Measurements from ENCODE around the gene THEM5. TPM values are rescaled to one million over a fixed set of nuclear protein-coding genes. Genes with fewer than 3 reads are reported as not detected.
A peak's percentile ranks its signal among the peaks of the same experiment; 100 is the strongest.
"Not testable (repeated sequence)": the region's sequence is repeated elsewhere in the genome, so short reads cannot be mapped to it uniquely, and the experiment has no call there.

THEM5 gene
- total RNA-seq, 1 experiment from 2014 or later: 0.75 TPM

- Histone ChIP-seq H3K27ac (no peak overlapping the region), H3K4me3 (no peak overlapping the region), H3K9me3 (replicated peaks) (no peaks in the 10 kb centered on the region), H3K27me3 (no peaks in the 10 kb centered on the region), H3K4me1 (no peaks in the 10 kb centered on the region), H3K36me3 (no peaks in the 10 kb centered on the region)
- DNase-seq: no peak
Measured at GRCh38 chr1:151855933-151856332, 2.4 kb upstream of the THEM5 start.

DNA sequence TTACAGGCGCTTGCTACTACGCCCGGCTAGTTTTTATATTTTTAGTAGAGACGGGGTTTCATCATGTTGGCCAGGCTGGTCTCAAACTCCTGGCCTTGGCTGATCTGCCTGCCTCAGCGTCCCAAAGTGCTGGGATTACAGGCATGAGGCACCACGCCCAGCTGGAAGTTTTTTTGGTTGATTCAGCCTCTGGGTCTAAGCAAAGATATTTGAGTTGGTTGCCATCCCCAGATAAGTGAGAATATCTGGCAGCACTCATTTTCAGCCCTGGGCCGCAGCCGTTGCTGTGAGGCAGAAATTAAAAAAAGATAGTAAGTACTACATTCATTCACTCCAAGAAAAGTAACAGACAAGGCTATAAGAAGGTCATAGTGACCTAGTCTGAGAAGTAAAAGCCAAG is 2.0 kb upstream of the THEM5 start:
- H3K36me3 ChIP-seq; H3K9me3 ChIP-seq (replicated peaks); DNase-seq; H3K27ac ChIP-seq; H3K27me3 ChIP-seq; H3K4me1 ChIP-seq; H3K4me3 ChIP-seq: not testable (repeated sequence)

DNA sequence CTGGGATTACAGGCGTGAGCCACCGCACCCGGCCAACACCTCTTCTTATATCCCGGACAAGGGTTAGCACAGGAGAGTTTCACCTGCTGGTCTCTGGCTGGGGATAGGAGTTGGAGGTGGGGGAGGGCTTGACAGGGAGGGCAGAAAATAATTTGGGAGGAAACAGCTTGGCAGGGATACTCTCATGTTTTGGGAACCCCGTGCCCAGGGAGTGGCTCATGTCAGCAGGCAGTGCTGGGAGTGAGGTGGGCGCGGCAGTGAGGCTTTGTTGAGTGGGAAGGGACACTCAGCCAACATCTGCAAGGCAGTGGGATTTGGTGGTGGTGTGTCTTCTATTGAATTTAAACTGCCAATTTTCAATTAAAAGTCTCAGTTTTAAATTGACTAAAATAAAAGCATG is 1.1 kb upstream of the THEM5 start:
- H3K27me3 ChIP-seq: no peaks in the 10 kb centered on the region
- H3K4me1 ChIP-seq: no peaks in the 10 kb centered on the region
- no peak overlapping the region for H3K27ac ChIP-seq
- no peak for DNase-seq
- no peak overlapping the region for H3K4me3 ChIP-seq
- no peaks in the 10 kb centered on the region for H3K9me3 ChIP-seq (replicated peaks)
- H3K36me3 ChIP-seq: no peaks in the 10 kb centered on the region

- no peaks in the 10 kb centered on the region for H3K27me3 ChIP-seq
Measured at GRCh38 chr1:151852733-151853132, 779 bp downstream of the THEM5 start.

DNA sequence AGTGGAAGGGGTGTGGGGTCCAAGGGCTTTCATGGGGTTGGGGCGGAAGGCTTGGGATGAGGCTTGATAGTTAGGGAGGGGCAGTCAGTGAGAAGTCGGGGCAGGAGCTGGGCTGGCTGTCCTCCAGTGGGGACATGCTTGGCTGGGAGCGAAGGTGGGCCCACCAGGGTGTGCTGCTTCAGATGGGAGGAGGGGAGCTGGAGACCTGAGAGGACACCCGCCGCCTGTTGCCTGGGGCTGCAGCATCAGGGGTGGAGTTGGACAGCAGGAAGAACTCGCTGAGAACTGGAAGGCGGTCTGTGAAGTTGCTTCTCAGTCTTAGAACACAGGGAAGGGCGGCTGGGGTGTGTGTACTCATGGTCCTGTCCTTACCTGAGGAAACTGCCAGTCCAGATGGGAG is 1.6 kb downstream of the THEM5 start:
- Histone ChIP-seq H3K9me3 (replicated peaks) (no peaks in the 10 kb centered on the region), H3K4me3 (no peak overlapping the region), H3K27ac (no peak overlapping the region), H3K27me3 (no peaks in the 10 kb centered on the region), H3K36me3 (no peaks in the 10 kb centered on the region), H3K4me1 (peaks cover 13% of the 10 kb centered on the region)
- no peak for DNase-seq

More at GRCh38 chr1:151852733-151853132, 779 bp downstream of the THEM5 start:
- H3K36me3 ChIP-seq: no peaks in the 10 kb centered on the region
- H3K4me3 ChIP-seq: no peak overlapping the region
- DNase-seq: no peak
- no peaks in the 10 kb centered on the region for H3K9me3 ChIP-seq (replicated peaks)
- H3K27ac ChIP-seq: no peak overlapping the region
- H3K4me1 ChIP-seq: peaks cover 12% of the 10 kb centered on the region

GRCh38 chr1:151849871-151850270 is 3.6 kb downstream of the THEM5 start:
- no peak for DNase-seq
- Histone ChIP-seq H3K4me1 (peaks cover 18% of the 10 kb centered on the region), H3K4me3 (no peak overlapping the region), H3K27ac (no peak overlapping the region), H3K36me3 (no peaks in the 10 kb centered on the region), H3K27me3 (no peaks in the 10 kb centered on the region), H3K9me3 (replicated peaks) (no peaks in the 10 kb centered on the region)

- Histone ChIP-seq H3K4me1 (peaks cover 18% of the 10 kb centered on the region), H3K9me3 (replicated peaks) (no peaks in the 10 kb centered on the region), H3K27me3 (no peaks in the 10 kb centered on the region), H3K27ac (no peak overlapping the region), H3K36me3 (no peaks in the 10 kb centered on the region), H3K4me3 (no peak overlapping the region)
- no peak for DNase-seq
Measured at GRCh38 chr1:151849126-151849525, 4.4 kb downstream of the THEM5 start.

DNA sequence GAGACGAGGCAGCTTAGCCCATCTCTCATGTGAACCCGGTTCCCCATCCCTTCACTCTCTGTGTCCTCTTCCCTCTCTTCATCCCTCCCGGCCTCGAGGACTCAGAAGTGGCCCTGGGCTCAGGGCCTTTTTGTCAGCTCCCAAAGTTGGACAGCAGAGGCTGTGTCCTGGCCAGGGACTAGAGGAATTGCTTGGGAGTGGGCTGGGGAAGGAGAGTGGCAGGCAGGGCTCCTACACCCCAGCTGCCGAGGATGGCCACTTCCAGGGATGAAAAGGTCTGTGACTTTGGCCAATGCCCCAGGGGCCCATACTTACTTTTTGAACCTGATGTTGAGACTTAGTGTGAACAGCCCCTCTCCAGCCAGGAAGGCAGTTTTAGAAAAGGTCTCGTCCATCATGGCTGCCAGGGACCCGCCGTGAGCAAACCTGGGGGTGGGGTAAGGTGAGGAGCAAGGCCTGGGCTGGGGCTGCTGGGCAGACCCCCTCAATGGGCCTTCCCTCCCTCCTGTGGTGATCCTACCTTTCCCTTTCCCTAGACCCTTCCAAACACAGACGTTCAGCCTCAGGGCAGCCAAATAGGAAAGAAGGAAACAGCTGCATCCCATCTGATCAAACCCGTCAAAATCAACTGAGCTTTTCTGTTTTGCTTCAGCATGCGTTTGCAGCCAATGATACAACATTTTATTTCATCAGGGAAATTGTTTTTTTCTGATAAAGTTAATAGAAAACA is 5.5 kb downstream of the THEM5 start:
- H3K4me1 ChIP-seq: peaks cover 18% of the 10 kb centered on the region
- peak overlapping the region; percentile 53 for H3K27ac ChIP-seq
- no peaks in the 10 kb centered on the region for H3K27me3 ChIP-seq
- DNase-seq: peak; percentile 64 to 85
- H3K36me3 ChIP-seq: no peaks in the 10 kb centered on the region
- H3K9me3 ChIP-seq (replicated peaks): no peaks in the 10 kb centered on the region
- H3K4me3 ChIP-seq: no peak overlapping the region

GRCh38 chr1:151846686-151847237 is 6.8 kb downstream of the THEM5 start:
- peaks cover 18% of the 10 kb centered on the region for H3K4me1 ChIP-seq
- H3K27me3 ChIP-seq: no peaks in the 10 kb centered on the region
- no peak for DNase-seq
- H3K27ac ChIP-seq: no peak overlapping the region
- no peaks in the 10 kb centered on the region for H3K36me3 ChIP-seq
- H3K4me3 ChIP-seq: no peak overlapping the region
- H3K9me3 ChIP-seq (replicated peaks): no peaks in the 10 kb centered on the region

DNA sequence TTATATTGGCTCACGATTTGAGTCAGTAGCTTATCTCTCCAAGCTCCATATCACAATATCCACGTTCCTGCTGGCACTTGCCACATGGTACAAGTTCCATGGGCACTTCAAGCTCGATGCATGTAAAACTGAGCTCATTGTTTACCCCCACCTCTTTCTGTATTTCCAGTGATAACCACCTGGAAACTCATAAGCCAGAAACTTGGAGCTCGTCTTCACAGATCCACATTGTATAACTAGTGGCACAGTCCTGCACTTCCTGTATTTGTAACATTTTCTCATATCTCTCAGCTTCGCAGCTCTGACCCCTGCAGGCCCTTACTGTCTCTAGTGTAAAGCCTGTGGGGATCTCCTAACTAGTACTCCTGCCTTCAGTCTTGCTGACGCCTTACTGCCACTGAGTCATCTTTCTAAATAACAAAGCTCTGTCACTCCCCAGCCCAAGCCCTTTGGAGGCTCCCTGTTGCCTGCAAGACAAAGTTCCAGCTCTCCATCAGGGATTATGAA is 7.4 kb downstream of the THEM5 start:
- no peak overlapping the region for H3K27ac ChIP-seq
- peak in 1 of 2 experiments; percentile 21 for DNase-seq
- H3K36me3 ChIP-seq: no peaks in the 10 kb centered on the region
- no peaks in the 10 kb centered on the region for H3K9me3 ChIP-seq (replicated peaks)
- peaks cover 18% of the 10 kb centered on the region for H3K4me1 ChIP-seq
- no peaks in the 10 kb centered on the region for H3K27me3 ChIP-seq
- no peak overlapping the region for H3K4me3 ChIP-seq

- H3K27ac ChIP-seq: no peak overlapping the region
- no peaks in the 10 kb centered on the region for H3K36me3 ChIP-seq
- H3K27me3 ChIP-seq: no peaks in the 10 kb centered on the region
- DNase-seq: no peak
- no peak overlapping the region for H3K4me3 ChIP-seq
- H3K4me1 ChIP-seq: peaks cover 11% of the 10 kb centered on the region
- H3K9me3 ChIP-seq (replicated peaks): no peaks in the 10 kb centered on the region
Measured at GRCh38 chr1:151843398-151843797, 10.1 kb downstream of the THEM5 start.

GRCh38 chr1:151841141-151841540 is 12.4 kb downstream of the THEM5 start:
- no peak overlapping the region for H3K27ac ChIP-seq
- no peaks in the 10 kb centered on the region for H3K36me3 ChIP-seq
- peaks cover 13% of the 10 kb centered on the region for H3K4me1 ChIP-seq
- H3K4me3 ChIP-seq: no peak overlapping the region
- DNase-seq: no peak
- H3K27me3 ChIP-seq: no peaks in the 10 kb centered on the region
- no peaks in the 10 kb centered on the region for H3K9me3 ChIP-seq (replicated peaks)

DNA sequence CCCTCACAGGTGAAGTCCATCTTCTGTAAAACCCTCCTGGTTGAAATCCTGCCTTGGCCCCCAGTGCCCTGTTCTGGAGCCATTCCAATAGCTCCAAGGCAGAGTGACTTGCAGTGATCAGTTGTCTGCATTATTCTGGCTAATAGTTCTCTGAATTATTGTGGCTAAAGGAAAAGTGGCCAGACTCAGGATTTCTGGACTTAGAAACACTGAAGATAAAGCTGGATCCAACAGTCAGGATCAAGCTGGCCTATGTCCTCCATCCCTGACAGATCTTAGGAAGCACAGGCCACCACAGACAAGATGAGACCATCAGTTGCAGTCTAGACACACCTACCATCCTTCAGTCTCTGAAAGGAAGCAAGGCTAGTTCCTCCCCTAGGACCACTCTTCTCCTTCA is 13.1 kb downstream of the THEM5 start:
- Histone ChIP-seq H3K27me3 (no peaks in the 10 kb centered on the region), H3K9me3 (replicated peaks) (no peaks in the 10 kb centered on the region), H3K36me3 (no peaks in the 10 kb centered on the region), H3K27ac (no peak overlapping the region), H3K4me1 (peaks cover 17% of the 10 kb centered on the region), H3K4me3 (no peak overlapping the region)
- DNase-seq: no peak

- Histone ChIP-seq H3K36me3 (no peaks in the 10 kb centered on the region), H3K27ac (no peak within 1 kb of the TSS), H3K9me3 (replicated peaks) (no peaks in the 10 kb centered on the region), H3K4me3 (no peak within 1 kb of the TSS), H3K4me1 (peaks cover 17% of the 10 kb centered on the region), H3K27me3 (no peaks in the 10 kb centered on the region)
- DNase-seq: no peak
Measured at GRCh38 chr1:151839457-151840403, 13.8 kb downstream of the THEM5 start, which contains the start of gene C2CD4D. Gene C2CD4D (minus strand): TSS chr1:151839820. CDS start chr1:151838989, 831 bp downstream.

DNA sequence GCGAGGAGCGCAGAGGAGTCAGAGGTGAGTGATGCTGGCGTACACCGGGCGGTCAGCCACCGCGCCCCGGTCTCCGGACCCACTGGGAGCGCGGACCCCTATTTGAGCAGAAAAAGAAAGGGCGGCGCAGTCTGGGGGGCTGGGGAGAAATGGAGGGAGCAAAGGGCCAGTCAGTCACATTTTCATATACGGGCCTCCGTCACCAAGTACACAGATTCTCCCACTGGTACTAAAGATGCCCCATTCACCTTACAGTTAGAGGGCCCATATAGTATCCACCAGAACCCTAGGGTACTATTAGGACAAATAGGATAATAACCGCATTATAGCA is 14.5 kb downstream of the THEM5 start:
- H3K4me1 ChIP-seq: peaks cover 17% of the 10 kb centered on the region
- H3K4me3 ChIP-seq: no peak overlapping the region
- DNase-seq: no peak
- no peaks in the 10 kb centered on the region for H3K36me3 ChIP-seq
- no peaks in the 10 kb centered on the region for H3K9me3 ChIP-seq (replicated peaks)
- H3K27ac ChIP-seq: no peak overlapping the region
- no peaks in the 10 kb centered on the region for H3K27me3 ChIP-seq

Measured in SJCRH30 (cell line).